ENCODE results near the gene WLS.

DNA sequence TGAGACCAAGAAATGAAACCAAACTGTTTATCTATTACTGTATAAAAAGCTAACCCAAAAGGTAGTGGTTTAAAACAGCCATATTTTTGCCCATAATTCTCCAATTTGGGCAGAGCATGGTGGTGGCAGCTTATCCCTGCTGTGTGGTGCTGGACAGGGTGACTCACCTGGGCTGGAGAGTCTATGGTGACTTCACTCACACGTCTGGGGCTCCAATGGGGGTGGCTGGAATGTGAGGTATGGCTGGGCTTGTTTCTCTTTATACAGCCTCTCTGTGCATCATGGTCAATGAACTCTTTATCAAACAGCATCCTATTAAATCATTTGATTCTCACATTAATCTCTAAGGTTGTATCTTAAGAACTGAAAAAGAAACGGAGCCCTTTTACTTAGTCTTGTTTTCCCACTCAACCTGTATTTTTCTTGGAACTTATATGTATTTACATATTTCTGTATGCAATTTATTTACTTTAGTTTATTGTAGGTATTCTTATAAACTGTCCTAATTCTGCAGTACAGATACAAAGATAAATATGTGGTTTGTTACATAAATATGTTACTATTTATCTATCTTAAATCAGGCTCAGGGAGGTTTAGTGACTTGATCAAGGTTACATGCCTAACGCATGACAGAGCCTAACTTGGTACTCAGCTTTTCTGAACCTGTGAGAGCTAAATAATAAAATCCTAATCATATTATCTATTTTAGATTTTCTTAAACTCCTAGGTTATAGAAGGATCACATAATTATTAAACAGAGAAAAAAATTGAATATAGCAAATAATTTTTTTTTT is 37.5 kb upstream of the WLS start:
- TF ChIP-seq KDM1A (IDR thresholded peaks at IDR 0.05; ENCODE audit: borderline replicate concordance) (no peak), KAT2A (conservative IDR thresholded peaks at IDR 0.05; ENCODE audit: control insufficient read depth, low read depth, low read length) (no peak), POLR2AphosphoS5 (IDR thresholded peaks at IDR 0.05; ENCODE audit: low read length) (no peak)
- TF ChIP-seq, protein P1, sequence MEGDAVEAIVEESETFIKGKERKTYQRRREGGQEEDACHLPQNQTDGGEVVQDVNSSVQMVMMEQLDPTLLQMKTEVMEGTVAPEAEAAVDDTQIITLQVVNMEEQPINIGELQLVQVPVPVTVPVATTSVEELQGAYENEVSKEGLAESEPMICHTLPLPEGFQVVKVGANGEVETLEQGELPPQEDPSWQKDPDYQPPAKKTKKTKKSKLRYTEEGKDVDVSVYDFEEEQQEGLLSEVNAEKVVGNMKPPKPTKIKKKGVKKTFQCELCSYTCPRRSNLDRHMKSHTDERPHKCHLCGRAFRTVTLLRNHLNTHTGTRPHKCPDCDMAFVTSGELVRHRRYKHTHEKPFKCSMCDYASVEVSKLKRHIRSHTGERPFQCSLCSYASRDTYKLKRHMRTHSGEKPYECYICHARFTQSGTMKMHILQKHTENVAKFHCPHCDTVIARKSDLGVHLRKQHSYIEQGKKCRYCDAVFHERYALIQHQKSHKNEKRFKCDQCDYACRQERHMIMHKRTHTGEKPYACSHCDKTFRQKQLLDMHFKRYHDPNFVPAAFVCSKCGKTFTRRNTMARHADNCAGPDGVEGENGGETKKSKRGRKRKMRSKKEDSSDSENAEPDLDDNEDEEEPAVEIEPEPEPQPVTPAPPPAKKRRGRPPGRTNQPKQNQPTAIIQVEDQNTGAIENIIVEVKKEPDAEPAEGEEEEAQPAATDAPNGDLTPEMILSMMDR (IDR thresholded peaks at IDR 0.05 in 2 of 3, conservative IDR thresholded peaks at IDR 0.05 in 1 of 3; ENCODE audit: control insufficient read depth in 2 of 3, extremely low read depth in 1 of 3, insufficient read depth in 1 of 3, low read depth in 3 of 3, low read length in 3 of 3), result no peak
- TF ChIP-seq, protein P2, sequence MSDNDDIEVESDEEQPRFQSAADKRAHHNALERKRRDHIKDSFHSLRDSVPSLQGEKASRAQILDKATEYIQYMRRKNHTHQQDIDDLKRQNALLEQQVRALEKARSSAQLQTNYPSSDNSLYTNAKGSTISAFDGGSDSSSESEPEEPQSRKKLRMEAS (IDR thresholded peaks at IDR 0.05; ENCODE audit: low read depth, low read length), result no peak

Data from GM12878 (cell line).